IMR-90 (cell line): ENCODE measurements around the gene TMEM163. TPM values are rescaled to one million over a fixed set of nuclear protein-coding genes. Genes with fewer than 3 reads are reported as not detected.

Experiments
- ATAC-seq: fragments of 200-7000 bp; cut with Tn5 transposase; 2 replicates; pipeline ENCODE4 v1.9.1; 2020; ENCODE audit warnings: low read depth, mild to moderate bottlenecking, moderate library complexity
- BruUV-seq: library from RNA; stranded (reverse); fragments of 400-500 nt; replicated peaks from 2 replicates; lab custom pipeline; 2021; lab: Mats Ljungman, UMichigan
- CTCF ChIA-PET: fragments of 300-600 bp; formaldehyde crosslinking; extraction: SDS; loops from one replicate; lab custom pipeline; 2021; ENCODE audit warnings: antibody characterized with exemption; lab: Yijun Ruan, JAX
- POLR2A ChIA-PET: fragments of 300-600 bp; sonication (Branson Sonifier 250); formaldehyde crosslinking; loops from one replicate; lab custom pipeline; 2022; ENCODE audit warnings: antibody characterized with exemption; ENCODE audit not compliant: unreplicated experiment; lab: Charles Lee
- DNase-seq: peaks from one replicate; pipeline ENCODE4 v3.0.0; 2013
- H2AFZ ChIP-seq: replicated peaks from 2 replicates; pipeline ENCODE3; 2013; ENCODE audit warnings: low read length, mild to moderate bottlenecking; ENCODE audit not compliant: poor library complexity
- H2AK5ac ChIP-seq: 2 replicates; pipeline ENCODE4 v1.6.1; 2013; ENCODE audit warnings: low read depth, low read length, inconsistent platforms
- H2AK9ac ChIP-seq: replicated peaks from 2 replicates; pipeline ENCODE3; 2013; ENCODE audit warnings: mild to moderate bottlenecking, low read depth, low read length, moderate library complexity; ENCODE audit not compliant: poor library complexity
- H2BK120ac ChIP-seq: 2 replicates; pipeline ENCODE4 v1.6.1; 2013; ENCODE audit warnings: low read depth, low read length, inconsistent platforms
- H2BK15ac ChIP-seq: 3 replicates; pipeline ENCODE4 v1.6.1; 2013; ENCODE audit warnings: low read depth, low read length, inconsistent platforms
- H2BK20ac ChIP-seq: 2 replicates; pipeline ENCODE4 v1.6.1; 2013; ENCODE audit warnings: low read depth, mild to moderate bottlenecking, inconsistent platforms, low read length, moderate library complexity
- H2BK5ac ChIP-seq: 2 replicates; pipeline ENCODE4 v1.6.1; 2013; ENCODE audit warnings: mild to moderate bottlenecking, low read depth, low read length, inconsistent platforms; ENCODE audit not compliant: poor library complexity, severe bottlenecking
- H3K14ac ChIP-seq: replicated peaks from 2 replicates; pipeline ENCODE4 v1.6.1; 2013; ENCODE audit warnings: low read depth, low read length, inconsistent platforms
- H3K18ac ChIP-seq: 2 replicates; pipeline ENCODE4 v1.6.1; 2013; ENCODE audit warnings: low read depth, low read length, control low read depth
- H3K23ac ChIP-seq: 2 replicates; pipeline ENCODE4 v1.6.1; 2013; ENCODE audit warnings: low read depth, low read length, inconsistent platforms
- H3K27ac ChIP-seq: 2 replicates; pipeline ENCODE4 v1.5.1; 2013; ENCODE audit warnings: mild to moderate bottlenecking, control low read depth, low read length; ENCODE audit not compliant: insufficient read depth
- H3K27me3 ChIP-seq: 2 replicates; pipeline ENCODE4 v1.6.1; 2013; ENCODE audit warnings: low read length; ENCODE audit not compliant: control insufficient read depth, insufficient read depth
- H3K36me3 ChIP-seq: 2 replicates; pipeline ENCODE4 v1.6.1; 2013; ENCODE audit warnings: low read length, mixed read lengths; ENCODE audit not compliant: control insufficient read depth, insufficient read depth
- H3K4ac ChIP-seq: 2 replicates; pipeline ENCODE4 v1.6.1; 2013; ENCODE audit warnings: low read depth, low read length, inconsistent platforms
- H3K4me1 ChIP-seq: 2 replicates; pipeline ENCODE4 v1.6.1; 2013; ENCODE audit warnings: low read length, mixed read lengths; ENCODE audit not compliant: control insufficient read depth, insufficient read depth
- H3K4me2 ChIP-seq: 2 replicates; pipeline ENCODE4 v1.6.1; 2013; ENCODE audit warnings: low read depth, mild to moderate bottlenecking, control low read depth, low read length, moderate library complexity
- H3K4me3 ChIP-seq: 2 replicates; pipeline ENCODE4 v1.5.1; 2013; ENCODE audit warnings: low read depth, mild to moderate bottlenecking, control low read depth, low read length, moderate library complexity; ENCODE audit not compliant: insufficient read depth
- H3K56ac ChIP-seq: 2 replicates; pipeline ENCODE4 v1.6.1; 2013; ENCODE audit warnings: low read length, inconsistent platforms; ENCODE audit not compliant: insufficient read depth; ENCODE audit errors: extremely low read depth
- H3K79me1 ChIP-seq, 2 experiments: 2 replicates each; pipeline ENCODE4 v1.6.1; 2013; ENCODE audit warnings: low read length in 2 of 2, inconsistent platforms in 1 of 2, low read depth in 1 of 2
- H3K9ac ChIP-seq: 2 replicates; pipeline ENCODE4 v1.6.1; 2013; ENCODE audit warnings: low read depth, low read length, control low read depth
- H3K9me1 ChIP-seq: 2 replicates; pipeline ENCODE4 v1.6.1; 2013; ENCODE audit warnings: low read length, inconsistent platforms; ENCODE audit not compliant: insufficient read depth
- H3K9me3 ChIP-seq: 2 replicates; pipeline ENCODE4 v1.6.1; 2013; ENCODE audit warnings: low read length; ENCODE audit not compliant: control insufficient read depth, insufficient read depth
- H4K20me1 ChIP-seq: 2 replicates; pipeline ENCODE4 v1.6.1; 2013; ENCODE audit warnings: low read length, inconsistent platforms; ENCODE audit not compliant: insufficient read depth
- H4K5ac ChIP-seq: 2 replicates; pipeline ENCODE4 v1.6.1; 2013; ENCODE audit warnings: mild to moderate bottlenecking, low read depth, low read length, control low read depth
- H4K8ac ChIP-seq, 2 experiments: 2 replicates each; pipeline ENCODE4 v1.6.1; 2013; ENCODE audit warnings: low read depth in 2 of 2, low read length in 2 of 2, control low read depth in 1 of 2, inconsistent platforms in 1 of 2
- H4K91ac ChIP-seq: 2 replicates; pipeline ENCODE4 v1.6.1; 2013; ENCODE audit warnings: low read depth, low read length, inconsistent platforms; ENCODE audit not compliant: insufficient read depth
- MAFK ChIP-seq: IDR thresholded peaks from 2 replicates; pipeline ENCODE4 v1.6.1; 2012; ENCODE audit warnings: low read depth, low read length, improper control_type of control experiment
- RAD21 ChIP-seq: IDR thresholded peaks from 2 replicates; pipeline ENCODE4 v1.6.1; 2012; ENCODE audit warnings: low read length, improper control_type of control experiment
- WGBS, 2 experiments: methylation state at CpG; one replicate each; pipeline versions ENCODE4 v1.1.5 to v1.1.7; 2013; ENCODE audit warnings: missing lambda C conversion rate in 2 of 2; ENCODE audit not compliant: insufficient read length in 1 of 2; ENCODE audit errors: extremely low coverage in 2 of 2; 5-methylcytosine and 5-hydroxymethylcytosine counted together
- dilution Hi-C: fragments of 300-500 bp; cut with HindIII; formaldehyde crosslinking; loops from one replicate; pipeline ENCODE4 v1.14.3; 2018; ENCODE audit warnings: low sequenced_read_pairs; ENCODE audit not compliant: unreplicated experiment
- in situ Hi-C: fragments of 300-500 bp; cut with MboI; formaldehyde crosslinking; loops from 3 replicates; pipeline ENCODE4 v1.14.3; 2019; ENCODE audit warnings: low sequenced_read_pairs, inconsistent platforms, mixed read lengths
- intact Hi-C: fragments of 100-400 bp; cut with micrococcal nuclease; formaldehyde crosslinking; loops from 2 replicates; pipeline ENCODE4 v1.10.0; 2022
- polyA plus RNA-seq, 3 experiments: library from polyadenylated mRNA; depleted of rRNA; stranded (reverse); fragments of >200 nt; gene quantifications; 2 replicates each; pipeline ENCODE4 v1.2.3, GENCODE V29; 2012; ENCODE audit warnings: low replicate concordance in 1 of 3
- total RNA-seq: library from RNA; depleted of rRNA; stranded (reverse); fragments of >200 nt; gene quantifications from 2 replicates; pipeline ENCODE4 v1.2.3, GENCODE V29; 2012

Gene TMEM163
- total and polyA plus RNA-seq, 2 of the 4 experiments (the other 2 are of a cell fraction) = not detected

DNA sequence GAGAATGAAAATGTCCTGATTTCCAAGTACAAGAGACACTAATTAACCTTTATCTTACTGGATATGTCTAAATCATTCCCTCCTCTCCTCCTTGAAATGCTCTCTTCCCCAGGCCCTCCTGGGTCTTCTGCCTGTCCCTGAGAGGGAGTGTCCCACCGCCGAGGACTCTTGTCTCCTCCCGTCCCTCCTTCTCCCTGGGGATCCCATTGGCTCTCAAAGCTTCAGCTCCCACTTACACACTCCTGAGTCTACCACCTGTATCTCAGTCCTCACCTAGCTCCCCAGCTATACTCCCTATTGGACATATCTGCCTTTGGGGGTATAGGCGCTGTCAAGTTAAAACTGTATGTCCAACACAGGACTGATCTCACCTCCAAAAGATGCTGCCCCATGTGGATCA lies 116.1 kb downstream of the TMEM163 start:
- in situ Hi-C loops = no loop called here
- Histone ChIP-seq H3K56ac (no peak overlapping the region), H4K5ac (no peak overlapping the region), H3K23ac (no peak overlapping the region), H4K91ac (no peak overlapping the region), H2AK9ac (no peak overlapping the region), H3K27me3 (no peaks in the 10 kb centered on the region), H2BK5ac (no peak overlapping the region), H2BK20ac (no peak overlapping the region), H3K4me1 (no peaks in the 10 kb centered on the region), H2BK15ac (no peak overlapping the region), H3K9ac (no peak overlapping the region), H2AFZ (no peak overlapping the region), H3K14ac (no peak overlapping the region), H4K8ac (no peak overlapping the region), H3K4me3 (no peak overlapping the region), H3K4me2 (no peak overlapping the region), H3K4ac (no peak overlapping the region), H3K36me3 (no peaks in the 10 kb centered on the region), H2BK120ac (no peak overlapping the region), H3K9me1 (no peaks in the 10 kb centered on the region), H3K18ac (no peak overlapping the region), H3K79me1 (no peaks in the 10 kb centered on the region), H3K9me3 (peaks cover 3% of the 10 kb centered on the region; the same call in 1 of the 2 replicates), H2AK5ac (no peak overlapping the region), H4K20me1 (no peaks in the 10 kb centered on the region), H3K27ac (no peak overlapping the region)
- POLR2A ChIA-PET = no interaction called here
- BruUV-seq = no TSS peak
- CTCF ChIA-PET = no interaction called here
- no CpG with 5 or more reads among the region's 4 CpGs for WGBS, 2 experiments
- TF ChIP-seq MAFK (no peak), RAD21 (no peak)
- dilution Hi-C loops = no loop called here
- ATAC-seq = no peak
- intact Hi-C loops = no loop called here
- no peak for DNase-seq
